GOT3 (cell line): ENCODE data around the gene LAYN.

Experiments
- DNase-seq: peaks from one replicate; lab custom pipeline; 2025; ENCODE audit warnings: mixed read lengths; lab: John Stamatoyannopoulos, UW

The LAYN gene

GRCh38 chr11:111562692-111563389 lies 22.3 kb downstream of the LAYN start:
- no peak for DNase-seq

GRCh38 chr11:111565114-111565720 lies 24.7 kb downstream of the LAYN start:
- no peak for DNase-seq

- no peak for DNase-seq
These were observed 25.8 kb downstream of the LAYN start for GRCh38 chr11:111566324-111566723.

GRCh38 chr11:111569476-111569875 lies 29.0 kb downstream of the LAYN start:
- no peak for DNase-seq

- no peak for DNase-seq
These were observed 30.3 kb downstream of the LAYN start for GRCh38 chr11:111570796-111571195.

- DNase-seq, result no peak
These were observed 31.4 kb downstream of the LAYN start for GRCh38 chr11:111571829-111572501.

GRCh38 chr11:111572581-111572980 lies 32.1 kb downstream of the LAYN start:
- no peak for DNase-seq

GRCh38 chr11:111573821-111574249 lies 33.3 kb downstream of the LAYN start:
- no peak for DNase-seq

GRCh38 chr11:111574373-111575225 lies 34.1 kb downstream of the LAYN start:
- DNase-seq, result no peak

GRCh38 chr11:111575740-111576139 lies 35.2 kb downstream of the LAYN start:
- no peak for DNase-seq

- no peak for DNase-seq
These were observed 37.3 kb downstream of the LAYN start for GRCh38 chr11:111577821-111578220.

- DNase-seq, result no peak
These were observed 40.8 kb downstream of the LAYN start for GRCh38 chr11:111581341-111581740.

- DNase-seq, result no peak
These were observed 41.6 kb downstream of the LAYN start for GRCh38 chr11:111582163-111582562.

- DNase-seq, result no peak
These were observed 42.4 kb downstream of the LAYN start for GRCh38 chr11:111582881-111583280.

GRCh38 chr11:111585371-111585770 lies 44.9 kb downstream of the LAYN start:
- no peak for DNase-seq

- no peak for DNase-seq
These were observed 45.9 kb downstream of the LAYN start for GRCh38 chr11:111586388-111586831.

GRCh38 chr11:111589114-111589513 lies 48.6 kb downstream of the LAYN start:
- DNase-seq, result no peak

GRCh38 chr11:111589886-111590499 lies 49.5 kb downstream of the LAYN start:
- no peak for DNase-seq

- DNase-seq, result no peak
These were observed 50.9 kb downstream of the LAYN start for GRCh38 chr11:111591187-111591960.

- DNase-seq, result no peak
These were observed 52.0 kb downstream of the LAYN start for GRCh38 chr11:111592491-111592890.

GRCh38 chr11:111596319-111596718 lies 55.8 kb downstream of the LAYN start:
- no peak for DNase-seq
